Small intestine (tissue), 7 donors: ENCODE data around the gene ITPRIP. TPM values are rescaled to one million over a fixed set of nuclear protein-coding genes. Genes with fewer than 3 reads are reported as not detected.
A peak's percentile ranks its signal among the peaks of the same experiment; 100 is the strongest.

Experiments used
- DNase-seq, 2 donors: peaks; one replicate each; pipeline versions ENCODE4 v3.0.0 to v3.0.0-alpha.2; 2013
- FAIRE-seq: peaks from 2 replicates; lab custom pipeline; 2012; peaks lifted over from hg19 to GRCh38; lab: Jason Lieb, UNC
- H3K27ac ChIP-seq, 3 donors: one replicate each; pipeline ENCODE4 v1.5.1; 2013; ENCODE audit warnings: low read length in 2 of 3, mild to moderate bottlenecking in 2 of 3, control low read depth in 1 of 3, inconsistent platforms in 1 of 3, low read depth in 1 of 3, moderate library complexity in 1 of 3
- H3K27me3 ChIP-seq, 3 donors: one replicate each; pipeline ENCODE4 v1.6.1; 2013; ENCODE audit warnings: low read length in 3 of 3, inconsistent platforms in 1 of 3; ENCODE audit not compliant: control insufficient read depth in 3 of 3, insufficient read depth in 3 of 3
- H3K36me3 ChIP-seq, 3 donors: one replicate each; pipeline ENCODE4 v1.6.1; 2013; ENCODE audit warnings: low read length in 3 of 3, inconsistent platforms in 1 of 3, low read depth in 1 of 3, mild to moderate bottlenecking in 1 of 3, moderate library complexity in 1 of 3; ENCODE audit not compliant: control insufficient read depth in 3 of 3, insufficient read depth in 2 of 3
- H3K4me1 ChIP-seq, 3 donors: one replicate each; pipeline ENCODE4 v1.6.1; 2013; ENCODE audit warnings: low read length in 2 of 3, inconsistent platforms in 1 of 3, low read depth in 1 of 3, mild to moderate bottlenecking in 1 of 3, moderate library complexity in 1 of 3; ENCODE audit not compliant: control insufficient read depth in 3 of 3, insufficient read depth in 2 of 3
- H3K4me3 ChIP-seq, 3 donors: one replicate each; pipeline ENCODE4 v1.5.1; 2013; ENCODE audit warnings: low read length in 3 of 3, control low read depth in 1 of 3, inconsistent platforms in 1 of 3, low read depth in 1 of 3, mild to moderate bottlenecking in 1 of 3, moderate library complexity in 1 of 3
- H3K9me3 ChIP-seq, 2 donors: one replicate each; pipeline ENCODE4 v1.6.1; 2013; ENCODE audit warnings: low read depth in 1 of 2, low read length in 1 of 2; ENCODE audit not compliant: control insufficient read depth in 2 of 2, insufficient read depth in 1 of 2
- WGBS, 3 donors: extraction: QIAGEN DNeasy Blood & Tissue Kit; methylation state at CpG; one replicate each; pipeline ENCODE4 v1.1.7; 2013; 5-methylcytosine and 5-hydroxymethylcytosine counted together
- polyA plus RNA-seq, 4 donors: library from polyadenylated mRNA; stranded (reverse) in 3 of 4; unstranded in 1 of 4; fragments of 200-250 nt in 3 of 4; fragments of 120-200 nt in 1 of 4; gene quantifications; one replicate each; pipeline versions ENCODE4 v1.2.1 to v1.2.3, GENCODE V29; 2013
- donor health status: healthy with polysubstance abuse.
- donor health status: control.
- donor health status: control.
- donor health status: Bipolar disorder and iron deficiency.
- donor health status: healthy.

ITPRIP gene
- polyA plus RNA-seq, 4 donors = 0.67 to 10.0 (median 2.4) TPM

- WGBS, 3 donors = 48 to 50% (median 48%) methylated on average over 2 of the region's 2 CpGs
- H3K4me1 ChIP-seq = peaks cover 0 to 7% (median 0%) of the 10 kb centered on the region in 3 donors
- peaks cover 0 to 25% (median 0%) of the 10 kb centered on the region in 3 donors for H3K36me3 ChIP-seq
- FAIRE-seq = no peak
- H3K27me3 ChIP-seq = no peaks in the 10 kb centered on the region
- H3K27ac ChIP-seq = no peak overlapping the region
- no peak for DNase-seq
- peaks cover 0 to 6% of the 10 kb centered on the region in 2 donors for H3K9me3 ChIP-seq
- no peak overlapping the region for H3K4me3 ChIP-seq
These were observed 34.5 kb downstream of the ITPRIP start for GRCh38 chr10:104303594-104304355.

DNA sequence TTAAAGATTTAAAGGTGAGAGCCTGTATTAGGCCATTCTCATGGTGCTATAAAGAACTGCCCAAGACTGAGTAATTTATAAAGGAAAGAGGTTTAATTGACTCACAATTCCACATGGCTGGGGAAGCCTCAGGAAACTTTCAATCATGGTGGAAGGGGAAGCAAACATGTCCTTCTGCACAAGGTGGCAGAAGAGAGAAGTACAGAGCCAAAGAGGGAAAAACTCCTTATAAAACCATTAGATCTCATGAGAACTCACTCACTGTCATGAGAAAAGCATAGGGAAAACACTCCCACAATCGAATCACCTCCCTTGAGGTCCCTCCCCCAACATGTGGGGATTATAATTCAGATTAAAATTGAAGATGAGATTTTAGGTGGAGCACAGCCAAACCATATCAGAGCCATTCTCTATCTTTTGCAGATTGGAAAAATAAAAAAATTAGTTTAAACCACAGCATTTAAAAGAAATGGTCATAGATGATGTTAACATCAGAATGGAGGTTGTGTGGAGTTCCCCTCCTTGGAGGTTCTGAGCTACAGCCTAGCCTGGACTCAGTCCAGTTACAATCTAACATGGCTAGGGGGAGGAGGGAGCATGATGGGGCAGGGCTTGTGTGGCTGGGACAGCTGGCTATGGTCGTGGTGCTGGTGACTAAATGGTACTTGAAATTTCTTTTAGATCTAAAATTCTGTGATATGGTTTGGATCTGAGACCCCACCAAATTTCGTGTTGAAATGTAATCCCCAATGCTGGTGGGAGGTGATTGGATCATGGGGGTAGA is 36.2 kb downstream of the ITPRIP start:
- H3K27ac ChIP-seq = no peak overlapping the region
- H3K4me1 ChIP-seq = peaks cover 0 to 7% (median 0%) of the 10 kb centered on the region in 3 donors

GRCh38 chr10:104300736-104301292 is 37.5 kb downstream of the ITPRIP start:
- 56 to 69% (median 66%) methylated on average over 7 of the region's 7 CpGs for WGBS, 3 donors
- Histone ChIP-seq H3K36me3 (peaks cover 0 to 19% (median 0%) of the 10 kb centered on the region in 3 donors), H3K27ac (peak overlapping the region; percentile 35 to 94 (median 53)), H3K9me3 (peaks cover 0 to 6% of the 10 kb centered on the region in 2 donors), H3K27me3 (no peaks in the 10 kb centered on the region), H3K4me1 (peaks cover 0 to 7% (median 0%) of the 10 kb centered on the region in 3 donors), H3K4me3 (no peak overlapping the region)
- no peak for FAIRE-seq
- peak; percentile 21 to 58 for DNase-seq

More for the DNA sequence above, 36.2 kb downstream of the ITPRIP start:
- H3K36me3 ChIP-seq = peaks cover 0 to 19% (median 0%) of the 10 kb centered on the region in 3 donors
- DNase-seq (no peak), FAIRE-seq (no peak)
- H3K27me3 ChIP-seq = no peaks in the 10 kb centered on the region
- 68 to 74% (median 72%) methylated on average over 3 of the region's 3 CpGs for WGBS, 3 donors
- H3K9me3 ChIP-seq = peaks cover 0 to 6% of the 10 kb centered on the region in 2 donors
- no peak overlapping the region for H3K4me3 ChIP-seq

DNA sequence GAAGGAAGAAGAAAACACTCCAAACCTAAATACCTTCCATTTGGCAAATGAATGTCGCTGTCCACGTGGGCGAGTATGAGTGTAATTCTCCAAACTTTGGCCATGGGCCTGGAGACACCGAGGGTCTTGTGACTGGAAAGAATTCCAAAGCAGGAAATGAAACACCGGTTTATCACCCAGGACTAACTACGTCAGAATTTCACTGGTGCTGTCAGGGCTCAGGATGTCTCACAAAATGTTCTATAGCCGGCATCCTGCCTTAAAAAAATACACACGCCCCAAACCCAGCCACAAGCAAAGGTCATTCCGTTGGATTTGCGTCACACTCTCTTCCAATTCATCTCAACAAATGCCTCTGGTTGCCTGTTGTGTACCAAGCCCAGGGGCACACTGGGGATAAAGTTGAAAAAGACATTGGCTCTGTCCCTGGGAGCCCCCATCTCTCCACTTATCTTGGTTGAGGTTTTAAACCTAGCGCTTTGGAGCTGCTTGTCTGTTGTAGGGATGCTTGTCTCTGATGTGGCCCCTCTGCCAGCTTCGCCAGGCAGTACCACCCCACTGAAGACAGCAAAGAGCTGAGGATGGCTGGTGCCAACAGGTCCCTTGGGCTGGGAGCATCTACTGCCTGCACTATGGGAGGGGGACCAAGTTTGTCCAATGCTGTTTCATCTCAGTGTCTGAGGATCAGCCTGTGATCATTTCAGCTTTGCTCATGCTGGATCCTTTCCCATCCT is 38.1 kb downstream of the ITPRIP start:
- Histone ChIP-seq H3K27ac (peak overlapping the region; percentile 35 to 94 (median 53)), H3K4me3 (no peak overlapping the region), H3K27me3 (no peaks in the 10 kb centered on the region), H3K4me1 (peaks cover 0 to 7% (median 0%) of the 10 kb centered on the region in 3 donors), H3K9me3 (peaks cover 0 to 6% of the 10 kb centered on the region in 2 donors), H3K36me3 (peaks cover 0 to 19% (median 0%) of the 10 kb centered on the region in 3 donors)
- peak in 1 of 2 donors; percentile 26 for DNase-seq
- FAIRE-seq = no peak
- 67 to 84% (median 77%) methylated on average over 12 of the region's 12 CpGs for WGBS, 3 donors

DNA sequence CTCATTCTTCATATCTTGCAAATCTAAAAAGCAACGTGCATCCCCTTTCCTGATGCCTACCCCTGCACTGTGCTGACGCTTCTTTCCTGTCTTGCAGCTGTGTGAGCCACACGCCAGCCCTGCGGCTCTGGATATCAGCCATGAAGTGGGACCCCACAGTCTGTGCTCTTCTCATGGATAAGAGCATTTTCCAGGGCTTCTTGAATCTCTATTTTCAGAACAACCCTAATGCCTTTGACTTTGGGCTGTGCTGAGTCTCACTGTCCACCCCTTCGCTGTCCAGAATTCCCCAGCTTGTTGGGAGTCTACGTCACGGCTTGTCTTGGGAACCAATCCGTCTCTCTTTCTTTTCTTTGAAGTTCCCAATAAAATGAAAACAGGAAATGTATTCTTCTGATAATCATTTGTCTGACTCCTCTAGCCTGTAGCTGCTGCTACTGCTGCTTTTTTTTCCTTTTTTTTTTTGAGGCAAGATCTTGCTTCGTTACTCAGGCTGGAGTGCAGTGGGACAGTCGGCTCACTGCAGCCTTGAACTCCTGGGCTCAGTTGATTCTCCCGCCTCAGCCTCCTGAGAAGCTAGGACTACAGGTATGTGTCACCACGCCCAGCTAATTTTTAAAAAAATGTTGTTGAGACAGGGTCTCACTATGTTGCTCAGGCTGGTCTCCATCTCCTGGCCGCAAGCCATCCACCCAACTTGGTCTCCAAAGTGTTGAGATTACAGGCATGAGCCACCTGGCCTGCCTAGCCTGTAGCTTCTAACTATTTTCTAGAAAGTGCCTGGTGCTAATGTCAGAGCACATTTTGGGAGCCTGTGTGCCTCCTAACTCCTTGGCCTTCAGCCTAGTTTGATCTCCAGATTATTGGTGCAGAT is 39.0 kb downstream of the ITPRIP start:
- H3K27ac ChIP-seq = peak overlapping the region in 2 of 3 donors; percentile 40 to 94
- no peaks in the 10 kb centered on the region for H3K27me3 ChIP-seq
- peaks cover 0 to 19% (median 0%) of the 10 kb centered on the region in 3 donors for H3K36me3 ChIP-seq
- DNase-seq (no peak), FAIRE-seq (no peak)
- 55 to 87% (median 76%) methylated on average over 13 of the region's 13 CpGs for WGBS, 3 donors
- no peak overlapping the region for H3K4me3 ChIP-seq
- peaks cover 0 to 6% of the 10 kb centered on the region in 2 donors for H3K9me3 ChIP-seq
- peaks cover 0 to 7% (median 0%) of the 10 kb centered on the region in 3 donors for H3K4me1 ChIP-seq

DNA sequence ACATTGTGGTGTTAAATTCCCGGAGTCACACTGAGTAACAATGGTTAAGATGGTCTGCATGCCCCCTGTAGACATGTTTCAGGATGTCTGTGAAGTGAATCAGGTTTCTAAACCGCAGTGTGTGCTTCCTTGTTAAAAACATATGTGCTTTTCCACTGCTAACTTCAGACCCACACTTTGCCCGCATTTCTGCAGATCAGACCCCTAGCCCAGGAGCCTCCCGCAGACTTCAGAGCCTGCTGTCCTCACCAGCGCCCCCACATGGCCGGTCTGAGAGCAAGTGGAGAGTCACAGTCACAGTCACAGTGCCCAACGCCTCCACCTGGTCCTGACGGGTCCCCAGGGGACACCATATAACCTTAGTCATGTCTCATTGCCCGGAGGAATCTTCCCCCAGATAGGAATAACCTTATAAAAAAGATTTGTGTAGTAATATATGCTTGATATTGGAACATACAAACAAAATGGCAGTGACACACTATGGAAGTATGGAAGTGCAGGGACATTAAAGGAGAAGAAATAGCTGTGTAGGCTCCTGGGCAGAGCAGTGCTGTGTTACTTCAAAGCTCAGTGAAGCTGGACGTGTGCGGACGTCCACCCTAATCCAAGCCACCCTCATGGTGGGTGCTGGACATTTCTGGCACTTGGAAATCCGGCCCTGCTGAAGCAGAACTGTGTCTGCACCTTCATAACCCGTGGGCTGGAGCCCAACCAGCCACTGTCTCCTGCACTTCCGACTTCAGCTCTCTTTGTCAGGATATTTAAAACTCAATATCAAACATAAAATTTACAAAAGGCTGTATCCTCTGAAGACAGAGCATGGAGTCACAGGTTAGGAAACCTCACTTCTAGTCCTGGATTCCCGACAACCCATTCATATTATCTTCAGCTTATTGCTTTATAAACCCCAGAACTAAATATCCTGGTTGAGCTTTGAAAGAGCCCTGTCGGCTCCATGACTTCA is 40.3 kb downstream of the ITPRIP start:
- Histone ChIP-seq H3K4me3 (no peak overlapping the region), H3K27ac (no peak overlapping the region), H3K36me3 (peaks cover 0 to 19% (median 0%) of the 10 kb centered on the region in 3 donors), H3K27me3 (no peaks in the 10 kb centered on the region), H3K4me1 (peaks cover 0 to 7% (median 0%) of the 10 kb centered on the region in 3 donors), H3K9me3 (no peaks in the 10 kb centered on the region)
- WGBS, 3 donors = 67 to 76% (median 75%) methylated on average over 17 of the region's 17 CpGs
- no peak for FAIRE-seq
- DNase-seq = no peak
